GM12878 (cell line): ENCODE data around the gene RCE1. TPM values are rescaled to one million over a fixed set of nuclear protein-coding genes. Genes with fewer than 3 reads are reported as not detected.

Experiments
- ATAC-seq: fragments of 200-7000 bp; cut with Tn5 transposase; 3 replicates; pipeline ENCODE4 v1.9.1; 2020; ENCODE audit warnings: mild to moderate bottlenecking, moderate library complexity
- BruUV-seq: library from RNA; stranded (reverse); fragments of 400-500 nt; replicated peaks from 2 replicates; lab custom pipeline; 2021; lab: Mats Ljungman, UMichigan
- CTCF ChIA-PET: fragments of 300-600 bp; sonication (Branson Sonifier 250); formaldehyde crosslinking; extraction: SDS; loops from one replicate; lab custom pipeline; 2021; ENCODE audit warnings: inconsistent platforms; lab: Yijun Ruan, JAX
- POLR2A ChIA-PET: fragments of 350-600 bp; formaldehyde crosslinking; extraction: SDS; loops from one replicate; lab custom pipeline; 2021; ENCODE audit warnings: inconsistent platforms; lab: Charles Lee
- RAD21 ChIA-PET: fragments of 300-600 bp; sonication (Branson Sonifier 250); formaldehyde crosslinking; loops from one replicate; lab custom pipeline; 2023; ENCODE audit warnings: antibody characterized with exemption; ENCODE audit not compliant: unreplicated experiment; lab: Charles Lee
- SMC1A ChIA-PET: fragments of 300-600 bp; sonication (Branson Sonifier 250); formaldehyde crosslinking; loops from one replicate; lab custom pipeline; 2023; ENCODE audit not compliant: unreplicated experiment, uncharacterized antibody; lab: Charles Lee
- DNase-seq: peaks from one replicate; pipeline ENCODE4 v3.0.0-alpha.2; 2011; ENCODE audit warnings: low read depth, low spot score
- FAIRE-seq: peaks from 3 replicates; lab custom pipeline; 2011; peaks lifted over from hg19 to GRCh38; lab: Jason Lieb, UNC
- H2AFZ ChIP-seq: 2 replicates; pipeline ENCODE4 v1.6.0; 2011; ENCODE audit warnings: low read depth, low read length, control low read depth; ENCODE audit not compliant: control insufficient read depth
- H3K27ac ChIP-seq: 2 replicates; pipeline ENCODE4 v1.5.1; 2011; ENCODE audit warnings: control low read depth; ENCODE audit not compliant: control insufficient read depth, insufficient read depth
- H3K27me3 ChIP-seq, 2 experiments: replicated peaks in 1 of 2; 2 replicates each; pipeline versions ENCODE4 v1.6.0 to v1.6.1; 2011; ENCODE audit warnings: low read length in 1 of 2; ENCODE audit not compliant: control insufficient read depth in 2 of 2, insufficient read depth in 2 of 2
- H3K36me3 ChIP-seq, 2 experiments: 2 replicates each; pipeline ENCODE4 v1.5.1; 2011; ENCODE audit warnings: low read length in 1 of 2; ENCODE audit not compliant: control insufficient read depth in 2 of 2, insufficient read depth in 2 of 2
- H3K4me1 ChIP-seq: 2 replicates; pipeline ENCODE4 v1.6.1; 2011; ENCODE audit warnings: mild to moderate bottlenecking, low read length, moderate library complexity, mixed read lengths; ENCODE audit not compliant: control insufficient read depth, insufficient read depth
- H3K4me2 ChIP-seq: 2 replicates; pipeline ENCODE4 v1.6.0; 2011; ENCODE audit warnings: control low read depth; ENCODE audit not compliant: control insufficient read depth, insufficient read depth
- H3K4me3 ChIP-seq: fragments of 200-600 bp; sonication (generic); 2 replicates; pipeline ENCODE4 v1.5.1; 2016
- H3K79me2 ChIP-seq: 2 replicates; pipeline ENCODE4 v1.6.0; 2011; ENCODE audit warnings: low read length; ENCODE audit not compliant: control insufficient read depth, insufficient read depth
- H3K9ac ChIP-seq: 2 replicates; pipeline ENCODE4 v1.8.0; 2011; ENCODE audit warnings: low read length, control low read depth, mixed read lengths; ENCODE audit not compliant: control insufficient read depth, insufficient read depth
- H3K9me3 ChIP-seq: replicated peaks from 3 replicates; pipeline ENCODE4 v1.5.1; 2011; ENCODE audit warnings: mild to moderate bottlenecking, low read length; ENCODE audit not compliant: control insufficient read depth, insufficient read depth
- H4K20me1 ChIP-seq: 2 replicates; pipeline ENCODE4 v1.6.0; 2011; ENCODE audit not compliant: control insufficient read depth, insufficient read depth
- CBX5 ChIP-seq: sonication (generic); IDR thresholded peaks from 2 replicates; pipeline ENCODE4 v1.6.1; 2016; ENCODE audit warnings: low read depth, moderate library complexity, mild to moderate bottlenecking, inconsistent platforms
- NRF1 ChIP-seq: conservative IDR thresholded peaks from 2 replicates; pipeline ENCODE4 v1.6.1; 2011; ENCODE audit warnings: mild to moderate bottlenecking, low read depth, low read length, improper control_type of control experiment
- SP1 ChIP-seq: IDR thresholded peaks from one replicate; pipeline ENCODE4 v1.6.1; 2011; ENCODE audit warnings: low read depth, low read length
- SUPT20H ChIP-seq: IDR thresholded peaks from 2 replicates; pipeline ENCODE4 v1.6.1; 2011; ENCODE audit warnings: low read depth, mild to moderate bottlenecking, low read length, moderate library complexity, borderline replicate concordance; ENCODE audit not compliant: control insufficient read depth
- SUZ12 ChIP-seq: fragments of 200-600 bp; sonication (generic); IDR thresholded peaks from one replicate; pipeline ENCODE4 v1.6.1; 2018; ENCODE audit warnings: antibody characterized with exemption, mild to moderate bottlenecking; ENCODE audit not compliant: unreplicated experiment
- ZNF207 ChIP-seq: fragments of 450-650 bp; IDR thresholded peaks from 2 replicates; pipeline ENCODE4 v1.6.1; 2014; ENCODE audit warnings: antibody characterized with exemption, mild to moderate bottlenecking, borderline replicate concordance
- WGBS: methylation state at CpG from one replicate; pipeline ENCODE4 v1.1.6; 2016; ENCODE audit warnings: low lambda C conversion rate; ENCODE audit not compliant: insufficient replicate concordance, insufficient coverage; ENCODE audit errors: missing lambda C conversion rate; 5-methylcytosine and 5-hydroxymethylcytosine counted together
- in situ Hi-C: fragments of 300-500 bp; cut with MboI; formaldehyde crosslinking; loops from 9 replicates; pipeline ENCODE4 v1.14.3; 2018; ENCODE audit warnings: mixed read lengths
- intact Hi-C: fragments of 100-400 bp; cut with micrococcal nuclease; formaldehyde crosslinking; loops from one replicate; pipeline ENCODE4 v1.14.2; 2022; ENCODE audit not compliant: unreplicated experiment
- polyA plus RNA-seq, 11 experiments: library from polyadenylated mRNA; depleted of rRNA in 4 of 11; unstranded in 6 of 11; stranded (reverse) in 5 of 11; fragments of >200 nt; fragmentation: Nextera tagmentation in 4 of 11; fragmentation: Illumina TruSeq in 1 of 11; extraction: Ambion mirVana in 4 of 11; extraction: Trizol in 1 of 11; gene quantifications; 1 replicate in 1 of 11; 2 replicates in 10 of 11; pipeline versions ENCODE4 v1.2.1 to v1.2.3, GENCODE V29; 2011 to 2016; ENCODE audit warnings: inconsistent platforms in 2 of 11, missing spikeins in 2 of 11, low read depth in 1 of 11
- total RNA-seq, 4 experiments: library from RNA; depleted of rRNA in 3 of 4; stranded (reverse); fragments of >200 nt in 3 of 4; fragmentation: Illumina TruSeq in 1 of 4; extraction: Trizol in 1 of 4; gene quantifications; 2 replicates each; pipeline versions ENCODE4 v1.2.1 to v1.2.3, GENCODE V29; 2013 to 2021
- TF ChIP-seq, protein P1 (sequence below): fragments of 450-650 bp; IDR thresholded peaks from 2 replicates; pipeline ENCODE4 v1.6.1; 2017; ENCODE audit warnings: mild to moderate bottlenecking, moderate library complexity
- TF ChIP-seq, protein P2 (sequence below): IDR thresholded peaks from 2 replicates; pipeline ENCODE4 v1.6.1; 2011; ENCODE audit warnings: borderline replicate concordance, low read depth, mild to moderate bottlenecking, moderate library complexity, mixed read lengths, low read length; ENCODE audit not compliant: insufficient read depth; ENCODE audit errors: extremely low read length
- TF ChIP-seq, protein P3 (sequence below): fragments of 450-650 bp; formaldehyde crosslinking; IDR thresholded peaks from 2 replicates; pipeline ENCODE4 v1.4.0; 2020; ENCODE audit warnings: mild to moderate bottlenecking, moderate library complexity
- TF ChIP-seq, protein P4 (sequence below): fragments of 450-650 bp; IDR thresholded peaks from 2 replicates; pipeline ENCODE4 v1.6.1; 2017; ENCODE audit warnings: borderline replicate concordance

RCE1 gene
- total and polyA plus RNA-seq, 10 of the 15 experiments (the other 5 are each of a cell fraction or from before 2014, with no cell fraction given): 0.79 to 32.9 (median 16.4) TPM

DNA sequence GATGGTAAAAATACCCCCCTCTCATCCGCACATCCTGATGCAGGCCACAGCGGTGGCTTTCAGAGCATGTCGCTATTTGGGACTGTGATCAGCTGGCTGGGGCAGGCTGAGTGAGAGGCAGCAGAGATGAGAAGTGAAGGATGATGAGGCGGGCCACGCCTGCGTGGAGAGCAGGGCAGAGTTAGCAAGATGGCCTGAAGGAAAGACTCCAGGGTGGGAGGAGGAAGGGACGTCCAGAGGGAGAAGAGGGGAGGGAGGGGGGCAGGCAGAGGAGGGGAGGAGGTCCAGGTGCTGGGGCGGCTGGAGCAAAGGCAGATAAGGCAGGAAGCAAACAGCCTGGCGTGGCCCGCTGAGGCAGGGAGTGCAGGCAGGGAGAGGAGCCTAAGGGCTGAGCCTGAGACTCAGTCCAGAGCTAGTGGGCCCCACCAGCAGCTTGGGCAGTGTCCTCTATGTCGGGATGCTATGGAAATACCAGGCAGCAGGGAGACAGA is 42.8 kb downstream of the RCE1 start (continued):
- TF ChIP-seq, protein P1, sequence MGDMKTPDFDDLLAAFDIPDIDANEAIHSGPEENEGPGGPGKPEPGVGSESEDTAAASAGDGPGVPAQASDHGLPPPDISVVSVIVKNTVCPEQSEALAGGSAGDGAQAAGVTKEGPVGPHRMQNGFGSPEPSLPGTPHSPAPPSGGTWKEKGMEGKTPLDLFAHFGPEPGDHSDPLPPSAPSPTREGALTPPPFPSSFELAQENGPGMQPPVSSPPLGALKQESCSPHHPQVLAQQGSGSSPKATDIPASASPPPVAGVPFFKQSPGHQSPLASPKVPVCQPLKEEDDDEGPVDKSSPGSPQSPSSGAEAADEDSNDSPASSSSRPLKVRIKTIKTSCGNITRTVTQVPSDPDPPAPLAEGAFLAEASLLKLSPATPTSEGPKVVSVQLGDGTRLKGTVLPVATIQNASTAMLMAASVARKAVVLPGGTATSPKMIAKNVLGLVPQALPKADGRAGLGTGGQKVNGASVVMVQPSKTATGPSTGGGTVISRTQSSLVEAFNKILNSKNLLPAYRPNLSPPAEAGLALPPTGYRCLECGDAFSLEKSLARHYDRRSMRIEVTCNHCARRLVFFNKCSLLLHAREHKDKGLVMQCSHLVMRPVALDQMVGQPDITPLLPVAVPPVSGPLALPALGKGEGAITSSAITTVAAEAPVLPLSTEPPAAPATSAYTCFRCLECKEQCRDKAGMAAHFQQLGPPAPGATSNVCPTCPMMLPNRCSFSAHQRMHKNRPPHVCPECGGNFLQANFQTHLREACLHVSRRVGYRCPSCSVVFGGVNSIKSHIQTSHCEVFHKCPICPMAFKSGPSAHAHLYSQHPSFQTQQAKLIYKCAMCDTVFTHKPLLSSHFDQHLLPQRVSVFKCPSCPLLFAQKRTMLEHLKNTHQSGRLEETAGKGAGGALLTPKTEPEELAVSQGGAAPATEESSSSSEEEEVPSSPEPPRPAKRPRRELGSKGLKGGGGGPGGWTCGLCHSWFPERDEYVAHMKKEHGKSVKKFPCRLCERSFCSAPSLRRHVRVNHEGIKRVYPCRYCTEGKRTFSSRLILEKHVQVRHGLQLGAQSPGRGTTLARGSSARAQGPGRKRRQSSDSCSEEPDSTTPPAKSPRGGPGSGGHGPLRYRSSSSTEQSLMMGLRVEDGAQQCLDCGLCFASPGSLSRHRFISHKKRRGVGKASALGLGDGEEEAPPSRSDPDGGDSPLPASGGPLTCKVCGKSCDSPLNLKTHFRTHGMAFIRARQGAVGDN: no peak
- TF ChIP-seq, protein P2, sequence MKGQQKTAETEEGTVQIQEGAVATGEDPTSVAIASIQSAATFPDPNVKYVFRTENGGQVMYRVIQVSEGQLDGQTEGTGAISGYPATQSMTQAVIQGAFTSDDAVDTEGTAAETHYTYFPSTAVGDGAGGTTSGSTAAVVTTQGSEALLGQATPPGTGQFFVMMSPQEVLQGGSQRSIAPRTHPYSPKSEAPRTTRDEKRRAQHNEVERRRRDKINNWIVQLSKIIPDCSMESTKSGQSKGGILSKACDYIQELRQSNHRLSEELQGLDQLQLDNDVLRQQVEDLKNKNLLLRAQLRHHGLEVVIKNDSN: no peak

DNA sequence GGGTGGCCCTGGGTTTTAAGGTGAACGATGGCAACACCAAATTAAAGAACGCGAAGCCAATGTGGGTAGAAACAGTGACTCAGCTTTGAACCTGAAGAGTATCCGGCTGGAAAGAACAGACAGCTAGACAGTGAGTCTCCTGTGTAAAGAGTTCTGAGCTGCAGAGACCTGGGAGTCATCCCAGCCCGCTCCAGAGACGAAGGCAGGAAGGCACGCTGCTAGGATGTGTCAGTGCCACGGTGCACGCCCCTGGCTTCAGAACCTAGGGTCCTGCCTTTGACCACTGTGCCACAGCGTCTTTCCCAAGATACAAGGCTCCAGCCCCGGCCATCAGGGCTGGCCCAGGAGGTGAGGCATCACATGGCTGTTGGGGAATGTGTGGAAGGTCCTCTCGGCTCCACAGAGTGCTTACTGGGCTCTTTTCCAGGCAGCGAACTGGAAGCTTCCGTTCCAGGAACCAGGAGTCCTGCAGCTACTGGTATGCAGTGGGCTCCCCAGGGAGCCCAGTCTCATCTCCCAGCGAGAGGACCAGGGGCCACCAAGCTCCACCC is 43.5 kb downstream of the RCE1 start:
- Histone ChIP-seq H2AFZ (no peak overlapping the region), H3K4me1 (peaks cover 5% of the 10 kb centered on the region; the same call in 1 of the 2 replicates), H3K36me3 (no peaks in the 10 kb centered on the region), H3K27me3 (peaks cover 0 to 2% of the 10 kb centered on the region in 2 experiments; a peak in 2 of 4 replicates), H3K4me3 (no peak overlapping the region), H3K9ac (no peak overlapping the region), H3K79me2 (no peaks in the 10 kb centered on the region), H4K20me1 (no peaks in the 10 kb centered on the region; the same call in 1 of the 2 replicates), H3K4me2 (no peak overlapping the region), H3K9me3 (no peaks in the 10 kb centered on the region), H3K27ac (no peak overlapping the region)
- in situ Hi-C loops (no loop called here), intact Hi-C loops (no loop called here)
- no TSS peak for BruUV-seq
- no peak for ATAC-seq
- 64% methylated on average over 15 of the region's 15 CpGs for WGBS
- CTCF ChIA-PET: interaction anchor here (0.7 to 1.3 kb wide), 3 partner anchors 22 to 190 kb away, joined by 3 read pairs; no protein-coding TSS in a partner anchor
- POLR2A ChIA-PET: interaction anchor here (0.6 kb wide), 1 partner anchor 762 kb away, joined by 4 read pairs; no protein-coding TSS in a partner anchor
- no peak for TF ChIP-seq NRF1
- TF ChIP-seq, protein P3, sequence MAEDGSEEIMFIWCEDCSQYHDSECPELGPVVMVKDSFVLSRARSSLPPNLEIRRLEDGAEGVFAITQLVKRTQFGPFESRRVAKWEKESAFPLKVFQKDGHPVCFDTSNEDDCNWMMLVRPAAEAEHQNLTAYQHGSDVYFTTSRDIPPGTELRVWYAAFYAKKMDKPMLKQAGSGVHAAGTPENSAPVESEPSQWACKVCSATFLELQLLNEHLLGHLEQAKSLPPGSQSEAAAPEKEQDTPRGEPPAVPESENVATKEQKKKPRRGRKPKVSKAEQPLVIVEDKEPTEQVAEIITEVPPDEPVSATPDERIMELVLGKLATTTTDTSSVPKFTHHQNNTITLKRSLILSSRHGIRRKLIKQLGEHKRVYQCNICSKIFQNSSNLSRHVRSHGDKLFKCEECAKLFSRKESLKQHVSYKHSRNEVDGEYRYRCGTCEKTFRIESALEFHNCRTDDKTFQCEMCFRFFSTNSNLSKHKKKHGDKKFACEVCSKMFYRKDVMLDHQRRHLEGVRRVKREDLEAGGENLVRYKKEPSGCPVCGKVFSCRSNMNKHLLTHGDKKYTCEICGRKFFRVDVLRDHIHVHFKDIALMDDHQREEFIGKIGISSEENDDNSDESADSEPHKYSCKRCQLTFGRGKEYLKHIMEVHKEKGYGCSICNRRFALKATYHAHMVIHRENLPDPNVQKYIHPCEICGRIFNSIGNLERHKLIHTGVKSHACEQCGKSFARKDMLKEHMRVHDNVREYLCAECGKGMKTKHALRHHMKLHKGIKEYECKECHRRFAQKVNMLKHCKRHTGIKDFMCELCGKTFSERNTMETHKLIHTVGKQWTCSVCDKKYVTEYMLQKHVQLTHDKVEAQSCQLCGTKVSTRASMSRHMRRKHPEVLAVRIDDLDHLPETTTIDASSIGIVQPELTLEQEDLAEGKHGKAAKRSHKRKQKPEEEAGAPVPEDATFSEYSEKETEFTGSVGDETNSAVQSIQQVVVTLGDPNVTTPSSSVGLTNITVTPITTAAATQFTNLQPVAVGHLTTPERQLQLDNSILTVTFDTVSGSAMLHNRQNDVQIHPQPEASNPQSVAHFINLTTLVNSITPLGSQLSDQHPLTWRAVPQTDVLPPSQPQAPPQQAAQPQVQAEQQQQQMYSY (CRISPR knock-in tag): no peak
- no peak for TF ChIP-seq ZNF207
- TF ChIP-seq SP1: no peak
- no peak for TF ChIP-seq CBX5
- TF ChIP-seq SUZ12: no peak
- no peak for TF ChIP-seq SUPT20H
- TF ChIP-seq, protein P4, sequence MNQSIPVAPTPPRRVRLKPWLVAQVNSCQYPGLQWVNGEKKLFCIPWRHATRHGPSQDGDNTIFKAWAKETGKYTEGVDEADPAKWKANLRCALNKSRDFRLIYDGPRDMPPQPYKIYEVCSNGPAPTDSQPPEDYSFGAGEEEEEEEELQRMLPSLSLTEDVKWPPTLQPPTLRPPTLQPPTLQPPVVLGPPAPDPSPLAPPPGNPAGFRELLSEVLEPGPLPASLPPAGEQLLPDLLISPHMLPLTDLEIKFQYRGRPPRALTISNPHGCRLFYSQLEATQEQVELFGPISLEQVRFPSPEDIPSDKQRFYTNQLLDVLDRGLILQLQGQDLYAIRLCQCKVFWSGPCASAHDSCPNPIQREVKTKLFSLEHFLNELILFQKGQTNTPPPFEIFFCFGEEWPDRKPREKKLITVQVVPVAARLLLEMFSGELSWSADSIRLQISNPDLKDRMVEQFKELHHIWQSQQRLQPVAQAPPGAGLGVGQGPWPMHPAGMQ: no peak
- RAD21 ChIA-PET: no interaction called here
- FAIRE-seq: no peak
- no peak for DNase-seq
- SMC1A ChIA-PET: no interaction called here
